ENCODE measurements around the gene GLRA2. TPM values are rescaled to one million over a fixed set of nuclear protein-coding genes. Genes with fewer than 3 reads are reported as not detected.

The GLRA2 gene
- total RNA-seq, 2 donors from 2014 or later: not detected

DNA sequence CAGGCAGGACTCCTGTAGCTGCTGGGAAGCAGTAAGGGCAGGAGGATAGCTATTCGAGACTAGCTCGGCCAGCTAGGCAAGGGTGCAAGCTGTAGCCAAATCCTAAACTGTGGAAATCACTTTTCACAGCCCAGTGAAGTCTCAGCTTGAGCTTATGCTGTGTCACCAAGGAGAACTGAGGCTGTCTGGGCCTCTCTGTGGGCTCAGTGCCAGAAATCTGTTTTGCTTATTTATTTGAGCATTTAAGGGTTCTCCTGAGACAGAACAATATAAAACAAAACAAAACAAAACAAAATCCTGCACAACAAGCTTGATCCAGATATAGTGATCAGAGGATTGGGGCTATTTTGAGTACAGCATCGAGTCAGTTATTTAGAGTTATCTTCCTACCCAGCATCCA, 246.1 kb downstream of the GLRA2 start:
- ATAC-seq (ENCODE audit: insufficient number of reproducible peaks, low FRiP score, low read depth) (no peak), DNase-seq (ENCODE audit: low spot score) (no peak)
- no peaks in the 10 kb centered on the region for H3K9me3 ChIP-seq
- TF ChIP-seq, protein P1, sequence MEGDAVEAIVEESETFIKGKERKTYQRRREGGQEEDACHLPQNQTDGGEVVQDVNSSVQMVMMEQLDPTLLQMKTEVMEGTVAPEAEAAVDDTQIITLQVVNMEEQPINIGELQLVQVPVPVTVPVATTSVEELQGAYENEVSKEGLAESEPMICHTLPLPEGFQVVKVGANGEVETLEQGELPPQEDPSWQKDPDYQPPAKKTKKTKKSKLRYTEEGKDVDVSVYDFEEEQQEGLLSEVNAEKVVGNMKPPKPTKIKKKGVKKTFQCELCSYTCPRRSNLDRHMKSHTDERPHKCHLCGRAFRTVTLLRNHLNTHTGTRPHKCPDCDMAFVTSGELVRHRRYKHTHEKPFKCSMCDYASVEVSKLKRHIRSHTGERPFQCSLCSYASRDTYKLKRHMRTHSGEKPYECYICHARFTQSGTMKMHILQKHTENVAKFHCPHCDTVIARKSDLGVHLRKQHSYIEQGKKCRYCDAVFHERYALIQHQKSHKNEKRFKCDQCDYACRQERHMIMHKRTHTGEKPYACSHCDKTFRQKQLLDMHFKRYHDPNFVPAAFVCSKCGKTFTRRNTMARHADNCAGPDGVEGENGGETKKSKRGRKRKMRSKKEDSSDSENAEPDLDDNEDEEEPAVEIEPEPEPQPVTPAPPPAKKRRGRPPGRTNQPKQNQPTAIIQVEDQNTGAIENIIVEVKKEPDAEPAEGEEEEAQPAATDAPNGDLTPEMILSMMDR (IDR thresholded peaks at IDR 0.05): no peak
- H3K4me3 ChIP-seq: no peak overlapping the region
- H3K4me1 ChIP-seq (ENCODE audit: control insufficient read depth in 1 of 2, low read depth in 2 of 2): peaks cover 0 to 5% of the 10 kb centered on the region in 2 donors
- no peaks in the 10 kb centered on the region for H3K36me3 ChIP-seq
- no peak overlapping the region for H3K27ac ChIP-seq
- no peaks in the 10 kb centered on the region for H3K27me3 ChIP-seq (replicated peaks; ENCODE audit: insufficient read depth)

DNA sequence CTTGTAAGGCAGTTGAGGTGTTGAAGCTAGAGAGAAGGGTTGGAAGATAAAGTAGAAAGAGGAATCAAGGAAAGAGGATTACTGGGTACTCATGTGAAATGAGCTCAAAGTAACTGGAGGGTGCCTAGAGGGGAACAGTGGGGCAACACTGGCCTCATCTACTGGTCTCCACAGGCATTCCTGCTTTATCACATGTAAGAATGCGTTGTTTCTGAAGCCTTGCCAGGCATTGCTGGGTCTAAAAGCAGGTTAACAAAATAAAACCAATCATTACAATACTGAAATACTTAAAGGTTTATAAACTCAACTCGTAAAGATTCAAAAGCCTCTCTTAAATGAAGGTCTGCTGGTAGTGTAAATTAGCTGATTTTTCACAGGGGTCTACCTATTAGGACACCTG, 247.6 kb downstream of the GLRA2 start:
- no peaks in the 10 kb centered on the region for H3K9me3 ChIP-seq
- H3K4me3 ChIP-seq: no peak overlapping the region
- H3K27ac ChIP-seq: no peak overlapping the region
- DNase-seq (ENCODE audit: low spot score): no peak
- ATAC-seq (ENCODE audit: insufficient number of reproducible peaks, low FRiP score, low read depth): no peak
- H3K36me3 ChIP-seq: no peaks in the 10 kb centered on the region
- TF ChIP-seq, protein P1 (IDR thresholded peaks at IDR 0.05): no peak
- no peaks in the 10 kb centered on the region for H3K27me3 ChIP-seq (replicated peaks; ENCODE audit: insufficient read depth)
- peaks cover 0 to 5% of the 10 kb centered on the region in 2 donors for H3K4me1 ChIP-seq (ENCODE audit: control insufficient read depth in 1 of 2, low read depth in 2 of 2)

DNA sequence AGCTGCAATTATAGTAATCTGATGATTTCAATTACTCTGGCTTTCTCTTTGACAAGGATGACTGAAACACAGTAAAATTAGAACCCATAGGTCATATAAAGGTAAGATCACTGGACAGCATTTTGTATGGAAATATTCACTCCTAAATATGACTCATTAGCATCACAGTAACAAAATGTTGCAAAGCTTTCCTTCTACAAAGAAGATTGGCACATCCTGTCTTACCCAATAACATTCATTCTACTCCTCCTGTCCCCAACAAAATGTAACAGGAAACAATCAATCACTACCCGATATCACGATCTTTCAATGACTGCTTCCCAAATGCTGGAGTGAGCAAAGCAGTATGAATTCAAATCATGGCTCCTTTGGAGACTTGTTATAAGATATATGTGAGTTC, 248.2 kb downstream of the GLRA2 start:
- Histone ChIP-seq H3K9me3 (no peaks in the 10 kb centered on the region), H3K4me3 (no peak overlapping the region), H3K27me3 (replicated peaks; ENCODE audit: insufficient read depth) (no peaks in the 10 kb centered on the region), H3K27ac (no peak overlapping the region), H3K4me1 (ENCODE audit: control insufficient read depth in 1 of 2, low read depth in 2 of 2) (peaks cover 0 to 5% of the 10 kb centered on the region in 2 donors), H3K36me3 (no peaks in the 10 kb centered on the region)
- no peak for DNase-seq (ENCODE audit: low spot score)
- ATAC-seq (ENCODE audit: insufficient number of reproducible peaks, low FRiP score, low read depth): no peak
- TF ChIP-seq, protein P1 (IDR thresholded peaks at IDR 0.05): no peak

DNA sequence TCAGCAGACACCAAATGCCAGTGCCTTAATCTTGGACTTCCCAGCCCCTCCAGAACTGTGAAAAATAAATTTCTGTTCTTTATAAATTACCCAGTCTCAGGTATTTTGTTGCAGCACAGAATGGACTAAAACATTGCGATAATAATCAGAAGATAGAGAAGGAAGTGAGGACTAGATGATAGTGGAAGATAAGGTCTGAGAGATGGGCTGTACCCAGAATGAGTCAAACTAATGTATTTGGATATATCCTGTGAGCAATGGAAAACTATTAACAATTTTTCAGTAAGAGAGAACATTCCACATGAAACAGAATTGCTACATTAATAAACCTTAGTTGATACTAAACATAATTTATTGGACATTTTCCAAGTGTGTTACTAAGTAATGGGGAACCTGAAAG, 250.2 kb downstream of the GLRA2 start:
- Histone ChIP-seq H3K36me3 (no peaks in the 10 kb centered on the region), H3K27me3 (replicated peaks; ENCODE audit: insufficient read depth) (no peaks in the 10 kb centered on the region), H3K4me1 (ENCODE audit: control insufficient read depth in 1 of 2, low read depth in 2 of 2) (peaks cover 0 to 5% of the 10 kb centered on the region in 2 donors), H3K4me3 (no peak overlapping the region), H3K27ac (no peak overlapping the region), H3K9me3 (no peaks in the 10 kb centered on the region)
- TF ChIP-seq, protein P1 (IDR thresholded peaks at IDR 0.05): no peak
- no peak for DNase-seq (ENCODE audit: low spot score)
- ATAC-seq (ENCODE audit: insufficient number of reproducible peaks, low FRiP score, low read depth): no peak
